HepG2 (cell line): ENCODE measurements around the gene TJP2. TPM values are rescaled to one million over a fixed set of nuclear protein-coding genes. Genes with fewer than 3 reads are reported as not detected.

Experiments
- AGO1 ChIP-seq: fragments of 200-400 bp; formaldehyde crosslinking; IDR thresholded peaks from 2 replicates; pipeline ENCODE4 v1.6.1; 2017; ENCODE audit warnings: mild to moderate bottlenecking, low read depth, low read length, moderate library complexity; ENCODE audit not compliant: poor library complexity, severe bottlenecking
- BHLHE40 ChIP-seq: IDR thresholded peaks from 2 replicates; pipeline ENCODE4 v1.6.1; 2011; ENCODE audit warnings: low read length, improper control_type of control experiment
- BRF2 ChIP-seq: sonication (generic); formaldehyde crosslinking; IDR thresholded peaks from 2 replicates; pipeline ENCODE4 v1.8.1; 2022; ENCODE audit warnings: mild to moderate bottlenecking, missing genetic modification reagents
- CREB1 ChIP-seq, 2 experiments: fragments of 450-650 bp in 1 of 2; IDR thresholded peaks; 2 replicates each; pipeline ENCODE4 v1.6.1; 2016 to 2017; ENCODE audit warnings: control low read depth in 1 of 2, mild to moderate bottlenecking in 1 of 2, missing compliant biosample characterization in 1 of 2, missing genetic modification characterization in 1 of 2
- MAX ChIP-seq: IDR thresholded peaks from 2 replicates; pipeline ENCODE4 v1.6.1; 2012; ENCODE audit warnings: inconsistent platforms
- RXRA ChIP-seq: sonication (generic); formaldehyde crosslinking; IDR thresholded peaks from 2 replicates; pipeline ENCODE4 v1.5.1; 2020; ENCODE audit warnings: missing genetic modification reagents
- SRF ChIP-seq: IDR thresholded peaks from 2 replicates; pipeline ENCODE4 v1.6.1; 2011; ENCODE audit warnings: mild to moderate bottlenecking, low read depth, low read length, moderate library complexity
- ZFYVE20 ChIP-seq: sonication (generic); formaldehyde crosslinking; IDR thresholded peaks from 2 replicates; pipeline ENCODE4 v1.8.0; 2023; ENCODE audit warnings: low read depth, mild to moderate bottlenecking, moderate library complexity, missing genetic modification reagents, borderline replicate concordance
- ZKSCAN8 ChIP-seq: IDR thresholded peaks from 2 replicates; pipeline ENCODE4 v1.6.1; 2016; ENCODE audit warnings: borderline replicate concordance, missing genetic modification reagents, missing compliant biosample characterization
- ZNF292 ChIP-seq: sonication (generic); formaldehyde crosslinking; IDR thresholded peaks from 2 replicates; pipeline ENCODE4 v1.8.1; 2022; ENCODE audit warnings: mild to moderate bottlenecking, low read depth, missing genetic modification reagents, borderline replicate concordance
- ZNF407 ChIP-seq: sonication (generic); formaldehyde crosslinking; IDR thresholded peaks from one replicate; pipeline ENCODE4 v1.5.1; 2020; ENCODE audit warnings: mild to moderate bottlenecking, missing genetic modification reagents; ENCODE audit errors: not compliant biosample characterization
- ZNF577 ChIP-seq: sonication (generic); formaldehyde crosslinking; IDR thresholded peaks from 2 replicates; pipeline ENCODE4 v1.4.0; 2020; ENCODE audit warnings: mild to moderate bottlenecking, low read depth, missing genetic modification reagents, borderline replicate concordance
- ZNF589 ChIP-seq: sonication (generic); formaldehyde crosslinking; conservative IDR thresholded peaks from 2 replicates; pipeline ENCODE4 v1.8.0; 2022; ENCODE audit warnings: mild to moderate bottlenecking, moderate library complexity, missing genetic modification reagents
- polyA plus RNA-seq, 8 experiments: library from polyadenylated mRNA; depleted of rRNA in 3 of 8; stranded (reverse) in 7 of 8; unstranded in 1 of 8; fragments of >200 nt; fragmentation: Illumina TruSeq in 4 of 8; extraction: Trizol in 4 of 8; gene quantifications; 2 replicates each; pipeline versions ENCODE4 v1.2.1 to v1.2.3, GENCODE V29; 2011 to 2016; ENCODE audit warnings: low read depth in 4 of 8, missing spikeins in 1 of 8, mixed read lengths in 1 of 8; ENCODE audit not compliant: insufficient read depth in 1 of 8
- total RNA-seq, 5 experiments: library from RNA; depleted of rRNA; stranded (reverse); fragments of >200 nt; fragmentation: Illumina TruSeq; extraction: Trizol; gene quantifications; 2 replicates each; pipeline ENCODE4 v1.2.3, GENCODE V29; 2016; ENCODE audit warnings: low read depth in 1 of 5
- TF ChIP-seq, protein P1 (sequence below): sonication (generic); formaldehyde crosslinking; IDR thresholded peaks from 2 replicates; pipeline ENCODE4 v1.5.0; 2020; ENCODE audit warnings: missing genetic modification reagents, mild to moderate bottlenecking, borderline replicate concordance

TJP2 gene
- total and polyA plus RNA-seq, 2 of the 13 experiments (the other 11 are each of a cell fraction or from before 2014, with no cell fraction given): 109 to 110 TPM

GRCh38 chr9:69190086-69190862 lies 16.2 kb downstream of the TJP2 start (continued):
- TF ChIP-seq RXRA (CRISPR knock-in tag) (peak; percentile 55; the same call in 1 of the 2 replicates), CREB1 (IDR thresholded peaks at IDR 0.05) (no peak), CREB1 (CRISPR knock-in tag; IDR thresholded peaks at IDR 0.05) (peak; percentile 60; the same call in 1 of the 2 replicates), BRF2 (CRISPR knock-in tag) (no peak; the same call in 1 of the 2 replicates), MAX (no peak), ZNF407 (no peak), ZKSCAN8 (CRISPR knock-in tag) (no peak), BHLHE40 (no peak), ZNF577 (no peak), ZFYVE20 (CRISPR knock-in tag) (no peak), SRF (no peak), ZNF292 (CRISPR knock-in tag) (no peak), AGO1 (no peak), ZNF589 (CRISPR knock-in tag) (no peak)
- TF ChIP-seq, protein P1, sequence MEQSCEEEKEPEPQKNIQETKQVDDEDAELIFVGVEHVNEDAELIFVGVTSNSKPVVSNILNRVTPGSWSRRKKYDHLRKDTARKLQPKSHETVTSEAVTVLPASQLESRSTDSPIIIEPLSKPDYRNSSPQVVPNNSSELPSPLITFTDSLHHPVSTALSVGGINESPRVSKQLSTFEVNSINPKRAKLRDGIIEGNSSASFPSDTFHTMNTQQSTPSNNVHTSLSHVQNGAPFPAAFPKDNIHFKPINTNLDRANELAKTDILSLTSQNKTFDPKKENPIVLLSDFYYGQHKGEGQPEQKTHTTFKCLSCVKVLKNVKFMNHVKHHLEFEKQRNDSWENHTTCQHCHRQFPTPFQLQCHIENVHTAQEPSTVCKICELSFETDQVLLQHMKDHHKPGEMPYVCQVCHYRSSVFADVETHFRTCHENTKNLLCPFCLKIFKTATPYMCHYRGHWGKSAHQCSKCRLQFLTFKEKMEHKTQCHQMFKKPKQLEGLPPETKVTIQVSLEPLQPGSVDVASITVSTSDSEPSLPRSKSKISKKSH (CRISPR knock-in tag): no peak
